Bronchial epithelial cell (primary cell): Measurements from ENCODE around the gene CATSPER3. TPM values are rescaled to one million over a fixed set of nuclear protein-coding genes. Genes with fewer than 3 reads are reported as not detected.

Source experiments
- DNase-seq: peaks from one replicate; pipeline ENCODE4 v3.0.0-alpha.2; 2010; ENCODE audit warnings: low read depth
- FAIRE-seq: peaks from 2 replicates; lab custom pipeline; 2011; peaks lifted over from hg19 to GRCh38; lab: Jason Lieb, UNC
- H3K27me3 ChIP-seq: 2 replicates; pipeline ENCODE4 v1.5.1; 2011; ENCODE audit warnings: low read length; ENCODE audit not compliant: control insufficient read depth, insufficient read depth
- H3K36me3 ChIP-seq: 2 replicates; pipeline ENCODE4 v1.5.1; 2011; ENCODE audit warnings: low read length; ENCODE audit not compliant: control insufficient read depth, insufficient read depth
- H3K4me3 ChIP-seq: 2 replicates; pipeline ENCODE4 v1.5.1; 2011; ENCODE audit warnings: mild to moderate bottlenecking, low read depth, low read length, control low read depth
- CTCF ChIP-seq: IDR thresholded peaks from 2 replicates; pipeline ENCODE4 v1.5.1; 2011; ENCODE audit warnings: mild to moderate bottlenecking, moderate library complexity, low read length, control low read depth, inconsistent platforms; ENCODE audit not compliant: insufficient read depth, severe bottlenecking
- total RNA-seq: library from RNA; depleted of rRNA; stranded (reverse); fragments of >200 nt; gene quantifications from 2 replicates; pipeline ENCODE4 v1.2.1, GENCODE V29; 2014

CATSPER3 gene
- total RNA-seq, 1 donor from 2014 or later, result under 0.01 TPM

GRCh38 chr5:134945041-134945440, 22.7 kb upstream of the CATSPER3 start:
- H3K27me3 ChIP-seq, result no peaks in the 10 kb centered on the region
- TF ChIP-seq CTCF, result no peak
- no peak overlapping the region for H3K4me3 ChIP-seq
- DNase-seq (no peak), FAIRE-seq (no peak)
- H3K36me3 ChIP-seq, result no peaks in the 10 kb centered on the region

- Histone ChIP-seq H3K4me3 (no peak overlapping the region), H3K36me3 (no peaks in the 10 kb centered on the region), H3K27me3 (no peaks in the 10 kb centered on the region)
- FAIRE-seq (no peak), DNase-seq (peak; percentile 32)
- TF ChIP-seq CTCF, result no peak
Measured at GRCh38 chr5:134948911-134949310, 18.8 kb upstream of the CATSPER3 start.

GRCh38 chr5:134949316-134949715, 18.4 kb upstream of the CATSPER3 start:
- H3K4me3 ChIP-seq, result no peak overlapping the region
- TF ChIP-seq CTCF, result no peak
- FAIRE-seq (no peak), DNase-seq (no peak)
- no peaks in the 10 kb centered on the region for H3K27me3 ChIP-seq
- no peaks in the 10 kb centered on the region for H3K36me3 ChIP-seq

- DNase-seq (no peak), FAIRE-seq (no peak)
- H3K36me3 ChIP-seq, result no peaks in the 10 kb centered on the region
- no peaks in the 10 kb centered on the region for H3K27me3 ChIP-seq
- H3K4me3 ChIP-seq, result no peak overlapping the region
- no peak for TF ChIP-seq CTCF
Measured at GRCh38 chr5:134957920-134958608, 9.6 kb upstream of the CATSPER3 start.

- DNase-seq, result peak; percentile 35
- Histone ChIP-seq H3K27me3 (no peaks in the 10 kb centered on the region), H3K4me3 (no peak overlapping the region), H3K36me3 (no peaks in the 10 kb centered on the region)
- FAIRE-seq, result no peak
- TF ChIP-seq CTCF, result no peak
Measured at GRCh38 chr5:134958755-134959154, 9.0 kb upstream of the CATSPER3 start.

GRCh38 chr5:134963098-134963497, 4.6 kb upstream of the CATSPER3 start:
- TF ChIP-seq CTCF, result no peak
- Histone ChIP-seq H3K4me3 (no peak overlapping the region), H3K36me3 (peaks cover 2% of the 10 kb centered on the region), H3K27me3 (no peaks in the 10 kb centered on the region)
- FAIRE-seq, result no peak
- no peak for DNase-seq
